SW480 (cell line): ENCODE data around the gene OSBP2.

ENCODE experiments used
- DNase-seq: peaks from one replicate; pipeline ENCODE4 v3.0.0-alpha.2; 2016; ENCODE audit warnings: low spot score

The OSBP2 gene

DNA sequence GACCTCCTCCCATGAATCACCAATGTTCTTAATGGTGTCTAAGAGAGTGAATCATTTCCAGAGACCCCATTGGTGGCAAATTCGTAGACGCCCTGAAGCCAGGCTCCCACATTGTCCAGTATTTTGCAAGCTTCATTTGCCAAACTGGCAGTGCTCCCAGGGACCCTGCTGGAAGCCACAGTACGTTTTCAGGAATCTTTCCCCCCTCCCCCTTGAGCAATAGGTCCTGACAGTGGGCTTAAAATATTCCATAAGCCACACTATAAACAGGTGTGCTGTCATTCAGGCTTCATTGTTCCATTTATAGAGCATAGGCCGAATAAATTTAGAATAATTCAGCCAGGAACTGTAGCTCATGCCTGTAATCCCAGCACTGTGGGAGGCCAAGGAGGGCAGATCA is 148.6 kb downstream of the OSBP2 start:
- DNase-seq: no peak

- DNase-seq: no peak
Measured at GRCh38 chr22:30847583-30847982, 152.9 kb downstream of the OSBP2 start.

DNA sequence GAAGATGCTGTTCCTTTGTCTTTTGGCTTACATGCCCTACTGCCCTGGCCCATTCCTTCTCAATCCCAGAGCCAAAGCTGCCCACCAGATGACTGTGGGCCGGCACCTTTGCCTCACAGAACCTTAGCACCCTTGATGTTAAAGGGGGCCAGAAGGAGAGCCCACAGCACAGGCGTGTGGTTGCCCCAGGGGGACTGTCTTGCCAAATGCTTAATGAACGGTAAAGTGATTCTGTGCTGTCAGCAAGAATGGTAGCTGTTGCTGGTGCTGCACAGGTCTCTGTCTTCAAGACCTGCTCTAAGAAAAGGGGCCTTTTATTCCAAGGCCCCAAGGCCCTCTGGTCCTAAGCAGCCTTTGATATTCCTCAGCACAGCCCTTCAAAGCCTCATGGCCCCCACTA is 160.6 kb downstream of the OSBP2 start:
- DNase-seq: no peak

GRCh38 chr22:30855677-30856518 is 161.2 kb downstream of the OSBP2 start:
- no peak for DNase-seq

- no peak for DNase-seq
Measured at GRCh38 chr22:30856741-30857502, 162.2 kb downstream of the OSBP2 start.

DNA sequence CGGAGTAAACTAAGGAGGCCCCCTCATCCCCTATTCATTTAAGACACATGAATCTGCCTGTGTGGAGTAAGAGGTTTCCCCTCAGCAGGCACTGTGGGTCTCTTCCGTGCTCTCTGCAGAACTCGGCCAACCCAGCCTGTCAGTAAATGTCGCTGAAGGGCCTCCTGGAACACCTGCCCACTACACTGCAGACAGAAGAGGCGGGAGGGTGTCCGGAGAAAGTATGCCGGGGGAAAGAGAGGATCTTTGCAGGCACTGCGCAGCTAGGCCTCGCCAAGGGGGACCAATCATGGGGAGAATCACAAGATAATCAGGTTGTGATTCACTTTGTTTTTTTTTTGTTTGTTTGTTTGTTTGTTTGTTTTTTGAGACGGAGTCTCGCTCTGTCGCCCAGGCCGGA is 163.1 kb downstream of the OSBP2 start:
- no peak for DNase-seq

DNA sequence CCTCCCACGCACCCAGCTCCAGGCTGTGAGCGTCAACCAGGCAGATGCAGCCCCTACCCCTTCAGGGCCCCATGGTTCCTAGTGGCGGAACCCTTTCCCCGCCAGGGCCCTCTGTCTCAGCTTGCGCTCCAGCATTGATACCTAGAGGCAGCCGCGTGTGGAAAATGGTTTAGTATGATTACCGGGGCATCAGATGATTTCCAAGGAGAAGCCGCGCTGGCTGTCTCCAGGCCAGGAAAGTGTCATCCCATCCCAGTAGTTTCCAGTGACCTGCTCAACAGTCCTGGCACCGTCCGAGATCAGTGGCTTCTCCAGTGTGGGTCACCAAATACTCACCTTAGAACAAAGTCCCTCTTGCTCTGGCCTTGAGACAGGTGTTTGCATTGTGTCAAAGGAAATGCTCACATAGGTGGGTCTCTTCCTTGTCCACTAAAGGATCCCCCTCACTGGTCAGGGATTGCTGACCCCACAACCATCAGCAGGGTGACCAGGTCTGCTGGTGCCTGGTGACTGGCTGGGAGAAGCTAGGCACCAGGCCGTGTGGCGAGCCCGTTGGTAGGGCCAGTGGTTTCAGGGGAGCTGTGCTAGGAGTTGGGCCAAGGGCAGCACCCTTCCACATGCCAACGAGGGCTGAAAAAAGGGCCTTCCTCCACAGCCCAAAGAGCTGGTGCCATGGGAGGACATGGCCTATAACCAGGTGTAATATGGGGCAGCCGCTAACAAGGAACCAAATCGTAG is 164.5 kb downstream of the OSBP2 start:
- no peak for DNase-seq

DNA sequence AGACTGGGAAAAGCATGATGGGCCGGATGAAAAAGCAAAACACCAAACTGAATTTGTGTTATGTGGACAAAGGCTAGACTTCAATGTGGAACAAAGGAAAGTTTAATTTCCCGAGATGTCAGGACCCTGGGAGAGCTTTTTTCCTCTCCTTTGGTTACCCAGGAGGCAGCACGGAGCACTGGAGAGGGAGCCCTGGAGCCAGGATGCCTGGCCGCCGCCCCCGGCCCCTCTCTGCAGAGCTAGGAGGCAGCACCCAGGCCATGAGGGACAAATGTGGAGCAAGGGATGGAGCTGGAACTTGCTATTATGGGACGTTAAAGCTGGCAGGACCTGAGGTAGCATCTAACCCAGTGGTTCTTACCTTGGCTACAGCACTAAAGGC is 165.0 kb downstream of the OSBP2 start:
- DNase-seq: no peak

DNA sequence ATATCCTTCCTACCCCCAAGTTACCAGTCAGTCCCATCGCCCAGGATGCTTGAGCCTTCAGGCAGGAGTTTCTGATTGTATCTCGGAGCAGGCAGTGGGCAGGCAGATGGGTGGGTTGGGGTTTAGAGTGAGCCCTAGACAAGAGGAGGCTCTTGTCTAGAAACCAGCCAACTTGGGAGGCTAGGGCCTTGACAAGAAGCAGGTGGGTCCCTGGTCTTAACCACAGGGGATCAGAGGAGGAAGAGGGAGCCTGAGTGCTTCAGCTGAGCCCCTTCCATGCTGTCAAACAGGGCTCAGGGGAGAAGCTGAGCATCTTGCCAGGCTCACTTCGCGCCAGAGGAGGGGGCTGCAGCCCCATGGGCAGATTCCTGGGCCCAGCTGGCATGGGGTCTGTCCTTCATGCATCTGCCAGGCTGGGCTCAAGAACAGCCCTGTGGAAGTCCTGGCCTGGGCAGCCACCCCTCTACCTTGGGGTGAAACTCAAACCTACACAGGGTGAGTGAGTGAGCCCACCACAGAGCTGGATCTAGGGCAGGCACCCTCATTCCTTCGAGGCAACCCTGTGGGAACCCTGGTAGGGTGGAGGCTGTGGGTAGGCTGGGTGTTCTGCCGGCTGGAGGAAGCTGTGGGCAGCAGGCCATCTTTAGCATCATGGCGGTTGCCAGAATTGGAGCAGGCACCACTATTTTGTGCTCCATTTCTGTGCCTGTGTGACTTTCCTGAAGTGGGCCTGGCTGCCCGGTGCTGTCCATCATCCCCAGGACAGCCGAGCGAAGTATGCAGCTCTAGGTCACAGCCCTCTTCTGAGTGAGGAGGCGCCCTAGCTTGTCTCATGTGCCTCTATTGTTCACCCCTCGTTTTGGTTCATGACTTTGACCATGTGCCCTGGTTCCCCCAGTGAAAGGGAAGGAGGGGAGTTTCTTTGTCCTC is 165.8 kb downstream of the OSBP2 start:
- no peak for DNase-seq

- no peak for DNase-seq
Measured at GRCh38 chr22:30861131-30861530, 166.5 kb downstream of the OSBP2 start.

DNA sequence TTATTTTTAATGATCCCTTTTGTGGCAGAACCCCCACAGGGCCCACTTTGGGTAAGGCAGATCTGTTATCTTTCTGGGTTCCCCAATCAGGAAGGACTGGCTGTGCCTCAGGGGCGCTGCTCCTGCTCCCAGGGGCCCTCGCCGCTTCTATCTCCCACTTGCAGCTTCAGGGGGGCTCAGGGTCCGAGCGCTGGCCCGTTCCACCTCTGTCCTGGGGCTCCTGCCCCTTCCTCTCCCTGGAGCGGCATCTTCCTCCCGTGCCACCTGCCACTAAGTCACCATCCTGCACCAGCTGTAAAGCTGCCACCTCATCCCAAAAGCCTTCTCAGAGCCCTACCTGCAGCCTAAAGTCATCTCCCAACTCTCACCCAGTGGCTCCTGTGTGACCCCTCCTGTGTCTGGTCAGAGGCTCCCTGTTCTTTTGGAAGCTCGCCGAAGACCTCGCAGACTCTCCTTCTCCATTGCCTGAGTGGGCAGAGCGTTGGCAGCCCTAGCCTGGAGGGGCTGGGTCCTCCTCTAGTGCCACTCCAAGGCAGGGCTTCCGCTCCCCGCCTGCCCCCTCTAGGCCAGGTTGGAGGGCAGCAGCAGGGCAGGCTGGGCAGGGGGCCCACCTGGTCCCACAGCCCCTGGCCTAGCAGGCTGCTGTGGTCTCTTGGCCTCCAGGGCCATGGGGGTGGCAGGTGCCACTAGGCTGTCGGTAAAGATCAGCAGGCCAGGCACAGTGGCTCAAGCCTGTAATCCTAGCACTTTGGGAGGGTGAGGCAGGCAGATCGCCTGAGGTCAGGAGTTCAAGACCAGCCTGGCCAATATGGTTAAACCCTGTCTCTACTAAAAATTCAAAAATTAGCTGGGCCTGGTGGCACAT is 167.2 kb downstream of the OSBP2 start:
- no peak for DNase-seq

GRCh38 chr22:30863081-30863833 is 168.6 kb downstream of the OSBP2 start:
- no peak for DNase-seq

GRCh38 chr22:30864441-30865420 is 170.1 kb downstream of the OSBP2 start:
- DNase-seq: no peak

GRCh38 chr22:30865656-30866055 is 171.0 kb downstream of the OSBP2 start:
- DNase-seq: no peak

DNA sequence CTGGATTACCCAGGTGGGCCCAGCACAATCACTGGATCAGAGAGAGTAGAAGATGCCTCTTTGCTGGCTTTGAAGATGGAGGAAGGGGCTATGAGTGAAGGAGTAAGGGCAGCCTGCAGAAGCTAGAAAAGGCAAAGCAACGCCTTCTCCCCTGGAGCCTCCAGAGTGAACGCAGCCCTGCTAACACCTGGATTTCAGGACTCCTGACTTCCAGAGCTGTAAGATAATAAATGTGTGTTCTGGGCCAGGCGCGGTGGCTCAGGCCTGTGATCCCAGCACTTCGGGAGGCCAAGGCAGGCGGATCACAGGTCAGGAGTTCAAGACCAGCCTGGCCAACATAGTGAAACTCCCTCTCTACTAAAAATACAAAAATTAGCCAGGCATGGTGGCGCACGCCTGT is 171.5 kb downstream of the OSBP2 start:
- no peak for DNase-seq

DNA sequence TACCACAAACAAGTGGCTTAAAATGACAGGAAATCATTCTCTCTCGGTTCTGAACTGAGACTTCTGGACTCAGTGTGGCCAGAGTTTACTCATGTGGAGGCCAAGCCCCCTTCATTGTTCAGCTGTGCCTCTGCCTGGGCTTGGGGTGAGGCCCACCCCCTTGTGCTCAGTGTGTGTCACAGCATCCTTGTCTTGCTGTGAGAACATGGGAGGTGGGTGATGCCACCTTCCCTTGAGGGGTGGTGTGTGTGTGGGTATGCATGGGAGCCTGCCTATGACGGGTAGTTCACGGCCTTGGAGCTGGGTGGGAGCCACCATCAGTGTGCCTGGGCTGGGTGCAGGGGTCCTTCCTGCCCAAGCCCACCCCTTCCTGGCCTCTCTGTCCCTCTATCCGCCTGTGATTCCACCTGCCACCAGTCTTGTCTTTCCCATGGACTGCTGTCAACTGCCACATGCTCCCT is 172.2 kb downstream of the OSBP2 start:
- DNase-seq: no peak

DNA sequence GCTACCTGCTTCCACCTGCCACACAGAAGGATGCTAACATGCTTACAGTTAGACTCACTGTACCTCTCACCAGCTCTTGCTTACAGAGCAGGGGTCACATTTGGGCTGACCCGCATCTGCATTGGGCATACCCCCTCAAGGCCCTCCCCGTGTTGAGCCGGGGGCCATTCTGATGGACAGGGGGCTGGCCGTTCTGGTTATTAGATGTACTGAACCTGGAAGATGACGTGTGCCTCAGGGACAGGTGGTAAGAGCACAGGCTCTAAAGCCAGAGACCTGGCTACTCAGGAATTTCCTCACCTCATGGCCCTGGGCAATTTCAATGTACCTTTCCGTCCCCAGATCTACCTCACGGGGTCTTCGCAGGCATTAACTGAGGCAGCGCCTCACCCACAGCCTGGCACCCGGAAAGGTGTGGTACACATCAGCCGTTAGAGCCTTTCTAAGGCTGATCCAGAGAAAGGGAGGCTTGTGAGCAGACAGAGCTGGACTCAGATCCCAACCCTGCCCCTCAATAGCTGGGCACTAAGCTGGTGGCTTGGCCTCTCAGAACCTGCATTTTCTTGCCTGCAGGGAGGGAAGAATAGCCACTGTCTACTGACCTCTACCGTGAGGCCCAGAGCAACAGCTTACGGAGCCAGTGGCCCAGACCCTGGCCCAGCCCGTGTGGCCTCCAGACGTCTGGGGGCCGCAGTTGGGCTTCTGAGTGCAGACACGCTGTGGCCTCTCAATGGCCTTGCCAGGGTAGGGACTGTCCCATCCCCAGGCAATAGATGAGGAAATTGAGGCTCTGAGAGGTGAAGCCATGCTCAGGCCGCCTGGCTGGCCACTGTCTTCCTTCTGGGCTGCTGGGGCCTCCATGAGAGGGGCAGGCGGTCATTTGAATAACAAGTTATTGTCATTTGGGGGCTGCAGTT is 173.3 kb downstream of the OSBP2 start:
- DNase-seq: no peak
